Aorta (tissue), 5 donors: ENCODE data around the gene DOK6. TPM values are rescaled to one million over a fixed set of nuclear protein-coding genes. Genes with fewer than 3 reads are reported as not detected.

Experiments
- ATAC-seq: fragments of 200-7000 bp; cut with Tn5 transposase; one replicate; pipeline ENCODE4 v1.9.1; 2022; ENCODE audit warnings: moderate library complexity; ENCODE audit not compliant: low FRiP score
- DNase-seq, 2 donors: peaks; one replicate each; pipeline ENCODE4 v3.0.0-alpha.2; 2020
- H3K27ac ChIP-seq, 2 donors: one replicate each; pipeline ENCODE4 v1.5.1; 2013; ENCODE audit warnings: low read length in 2 of 2, mild to moderate bottlenecking in 2 of 2, moderate library complexity in 2 of 2, control low read depth in 1 of 2, inconsistent platforms in 1 of 2, low read depth in 1 of 2
- H3K27me3 ChIP-seq, 2 donors: one replicate each; pipeline ENCODE4 v1.6.1; 2013; ENCODE audit warnings: control low read depth in 1 of 2, low read length in 1 of 2, mild to moderate bottlenecking in 1 of 2, moderate library complexity in 1 of 2; ENCODE audit not compliant: insufficient read depth in 2 of 2, control insufficient read depth in 1 of 2
- H3K36me3 ChIP-seq, 2 donors: one replicate each; pipeline ENCODE4 v1.6.1; 2013; ENCODE audit warnings: control low read depth in 1 of 2, low read length in 1 of 2, mild to moderate bottlenecking in 1 of 2; ENCODE audit not compliant: insufficient read depth in 2 of 2, control insufficient read depth in 1 of 2
- H3K4me1 ChIP-seq, 2 donors: one replicate each; pipeline ENCODE4 v1.6.1; 2013; ENCODE audit warnings: low read length in 2 of 2, control low read depth in 1 of 2, mild to moderate bottlenecking in 1 of 2, moderate library complexity in 1 of 2; ENCODE audit not compliant: insufficient read depth in 2 of 2, control insufficient read depth in 1 of 2
- H3K4me3 ChIP-seq, 2 donors: one replicate each; pipeline ENCODE4 v1.5.1; 2013; ENCODE audit warnings: low read length in 2 of 2, control low read depth in 1 of 2, mild to moderate bottlenecking in 1 of 2
- H3K9me3 ChIP-seq: one replicate; pipeline ENCODE4 v1.6.1; 2013; ENCODE audit warnings: mild to moderate bottlenecking, low read length; ENCODE audit not compliant: control insufficient read depth
- WGBS, 2 donors: extraction: QIAGEN DNeasy Blood & Tissue Kit; methylation state at CpG; one replicate each; pipeline ENCODE4 v1.1.7; 2013; 5-methylcytosine and 5-hydroxymethylcytosine counted together
- intact Hi-C, 2 donors: fragments of 100-400 bp; cut with DNase I; formaldehyde crosslinking; loops; one replicate each; pipeline versions ENCODE4 v1.14.2 to v1.15.0; 2022
- polyA plus RNA-seq, 2 donors: library from polyadenylated mRNA; stranded (reverse); fragments of 200-250 nt; gene quantifications; one replicate each; pipeline ENCODE4 v1.2.3, GENCODE V29; 2013
- total RNA-seq, 2 donors: library from RNA; stranded (reverse); fragmentation: NEBNext Ultra II Directional; extraction: Animal tissue kit (Norgen Biotek cat#: 25700); gene quantifications; one replicate each; pipeline ENCODE4 v1.2.1, GENCODE V29; 2021
- donor health status: healthy with polysubstance abuse.
- donor health status: Bipolar disorder and iron deficiency.
- donor health status: DM: no; HTN: no; CAD: no.
- donor health status: DM: no; HTN: no; CAD: no.
- donor health status: DM: yes; HTN: yes; CAD: no.

Gene DOK6
- total and polyA plus RNA-seq, 4 donors: 1.2 to 6.3 (median 3.9) TPM

- DNase-seq: no peak
- ATAC-seq: no peak
- WGBS, 2 donors: 50 to 52% methylated on average over 3 of the region's 3 CpGs
- Histone ChIP-seq H3K4me3 (no peak overlapping the region), H3K9me3 (no peaks in the 10 kb centered on the region), H3K36me3 (no peaks in the 10 kb centered on the region), H3K27me3 (no peaks in the 10 kb centered on the region), H3K4me1 (no peaks in the 10 kb centered on the region), H3K27ac (no peak overlapping the region)
- intact Hi-C loops: no loop called here
Observed at GRCh38 chr18:69883781-69884180, 483.1 kb downstream of the DOK6 start.

GRCh38 chr18:69885355-69885754, 484.7 kb downstream of the DOK6 start:
- no peak overlapping the region for H3K4me3 ChIP-seq
- H3K27me3 ChIP-seq: no peaks in the 10 kb centered on the region
- H3K9me3 ChIP-seq: no peaks in the 10 kb centered on the region
- no peaks in the 10 kb centered on the region for H3K36me3 ChIP-seq
- 97 to 99% methylated on average over 4 of the region's 4 CpGs for WGBS, 2 donors
- H3K4me1 ChIP-seq: no peaks in the 10 kb centered on the region
- intact Hi-C loops: no loop called here
- H3K27ac ChIP-seq: no peak overlapping the region
- DNase-seq: no peak
- ATAC-seq: no peak

GRCh38 chr18:69885841-69886531, 485.3 kb downstream of the DOK6 start:
- intact Hi-C loops: no loop called here
- H3K4me3 ChIP-seq: no peak overlapping the region
- H3K27ac ChIP-seq: no peak overlapping the region
- H3K27me3 ChIP-seq: no peaks in the 10 kb centered on the region
- ATAC-seq (no peak), DNase-seq (no peak)
- H3K4me1 ChIP-seq: no peaks in the 10 kb centered on the region
- no peaks in the 10 kb centered on the region for H3K36me3 ChIP-seq
- H3K9me3 ChIP-seq: no peaks in the 10 kb centered on the region
- 90 to 91% methylated on average over 20 of the region's 20 CpGs for WGBS, 2 donors

- Histone ChIP-seq H3K27ac (no peak overlapping the region), H3K4me1 (no peaks in the 10 kb centered on the region), H3K4me3 (no peak overlapping the region), H3K36me3 (no peaks in the 10 kb centered on the region), H3K9me3 (no peaks in the 10 kb centered on the region), H3K27me3 (no peaks in the 10 kb centered on the region)
- ATAC-seq: no peak
- intact Hi-C loops: no loop called here
- 94 to 96% methylated on average over 2 of the region's 2 CpGs for WGBS, 2 donors
- no peak for DNase-seq
Observed at GRCh38 chr18:69887256-69887655, 486.6 kb downstream of the DOK6 start.

GRCh38 chr18:69889009-69889408, 488.3 kb downstream of the DOK6 start:
- intact Hi-C loops: loop anchor here in 1 of 2 donors (2.0 kb wide), 1 partner anchor 72 kb away; no protein-coding TSS in a partner anchor

GRCh38 chr18:69890558-69890957, 489.9 kb downstream of the DOK6 start:
- ATAC-seq: no peak
- no peak for DNase-seq
- Histone ChIP-seq H3K4me3 (no peak overlapping the region), H3K9me3 (no peaks in the 10 kb centered on the region), H3K27ac (no peak overlapping the region), H3K27me3 (no peaks in the 10 kb centered on the region), H3K4me1 (no peaks in the 10 kb centered on the region), H3K36me3 (no peaks in the 10 kb centered on the region)
- 94 to 98% methylated on average over 1 of the region's 1 CpG for WGBS, 2 donors
- intact Hi-C loops: no loop called here

More at GRCh38 chr18:69889009-69889408, 488.3 kb downstream of the DOK6 start:
- Histone ChIP-seq H3K4me3 (no peak overlapping the region), H3K27me3 (no peaks in the 10 kb centered on the region), H3K4me1 (no peaks in the 10 kb centered on the region), H3K27ac (no peak overlapping the region), H3K9me3 (no peaks in the 10 kb centered on the region), H3K36me3 (no peaks in the 10 kb centered on the region)
- 75 to 87% methylated on average over 4 of the region's 4 CpGs for WGBS, 2 donors
- ATAC-seq (no peak), DNase-seq (no peak)

- intact Hi-C loops: no loop called here
- Histone ChIP-seq H3K9me3 (no peaks in the 10 kb centered on the region), H3K27ac (no peak overlapping the region), H3K27me3 (no peaks in the 10 kb centered on the region), H3K36me3 (no peaks in the 10 kb centered on the region), H3K4me3 (no peak overlapping the region), H3K4me1 (no peaks in the 10 kb centered on the region)
- ATAC-seq (no peak), DNase-seq (no peak)
- 92 to 96% methylated on average over 2 of the region's 2 CpGs for WGBS, 2 donors
Observed at GRCh38 chr18:69894467-69894866, 493.8 kb downstream of the DOK6 start.

- H3K36me3 ChIP-seq: no peaks in the 10 kb centered on the region
- DNase-seq (no peak), ATAC-seq (no peak)
- H3K27ac ChIP-seq: no peak overlapping the region
- WGBS, 2 donors: 86 to 88% methylated on average over 19 of the region's 19 CpGs
- no peak overlapping the region for H3K4me3 ChIP-seq
- intact Hi-C loops: no loop called here
- no peaks in the 10 kb centered on the region for H3K9me3 ChIP-seq
- no peaks in the 10 kb centered on the region for H3K27me3 ChIP-seq
- no peaks in the 10 kb centered on the region for H3K4me1 ChIP-seq
Observed at GRCh38 chr18:69895066-69896047, 494.7 kb downstream of the DOK6 start.
